GM10266 (cell line): ENCODE results near the gene USP6NL.

Source experiments
- DNase-seq: peaks from one replicate; pipeline ENCODE4 v3.0.0; 2012; ENCODE audit errors: extremely low spot score
- TF ChIP-seq, protein P1 (sequence below): IDR thresholded peaks from 2 replicates; pipeline ENCODE4 v1.5.1; 2012; ENCODE audit warnings: mild to moderate bottlenecking, low read depth; ENCODE audit not compliant: control insufficient read depth, insufficient read depth; ENCODE audit errors: missing control alignments

Gene USP6NL

DNA sequence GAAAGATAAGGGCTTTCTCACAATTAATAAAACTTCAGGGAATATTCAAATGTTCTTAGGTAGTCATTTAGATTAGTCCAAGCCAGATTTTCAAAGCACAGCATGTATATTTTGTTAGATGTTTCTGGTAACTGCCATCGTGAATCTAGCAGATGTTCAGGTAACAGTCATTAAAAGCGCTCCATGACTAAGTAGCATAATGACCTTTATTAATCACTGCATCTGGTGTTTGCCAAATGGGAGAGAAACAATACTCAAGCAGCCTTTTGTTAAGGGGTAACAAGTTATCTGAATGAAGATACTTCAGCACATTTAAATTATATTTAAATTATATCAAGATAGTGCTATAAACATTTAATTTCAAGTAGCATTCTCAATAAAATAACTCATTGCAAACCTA, 47.5 kb downstream of the USP6NL start:
- TF ChIP-seq, protein P1, sequence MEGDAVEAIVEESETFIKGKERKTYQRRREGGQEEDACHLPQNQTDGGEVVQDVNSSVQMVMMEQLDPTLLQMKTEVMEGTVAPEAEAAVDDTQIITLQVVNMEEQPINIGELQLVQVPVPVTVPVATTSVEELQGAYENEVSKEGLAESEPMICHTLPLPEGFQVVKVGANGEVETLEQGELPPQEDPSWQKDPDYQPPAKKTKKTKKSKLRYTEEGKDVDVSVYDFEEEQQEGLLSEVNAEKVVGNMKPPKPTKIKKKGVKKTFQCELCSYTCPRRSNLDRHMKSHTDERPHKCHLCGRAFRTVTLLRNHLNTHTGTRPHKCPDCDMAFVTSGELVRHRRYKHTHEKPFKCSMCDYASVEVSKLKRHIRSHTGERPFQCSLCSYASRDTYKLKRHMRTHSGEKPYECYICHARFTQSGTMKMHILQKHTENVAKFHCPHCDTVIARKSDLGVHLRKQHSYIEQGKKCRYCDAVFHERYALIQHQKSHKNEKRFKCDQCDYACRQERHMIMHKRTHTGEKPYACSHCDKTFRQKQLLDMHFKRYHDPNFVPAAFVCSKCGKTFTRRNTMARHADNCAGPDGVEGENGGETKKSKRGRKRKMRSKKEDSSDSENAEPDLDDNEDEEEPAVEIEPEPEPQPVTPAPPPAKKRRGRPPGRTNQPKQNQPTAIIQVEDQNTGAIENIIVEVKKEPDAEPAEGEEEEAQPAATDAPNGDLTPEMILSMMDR = no peak
- DNase-seq = no peak

DNA sequence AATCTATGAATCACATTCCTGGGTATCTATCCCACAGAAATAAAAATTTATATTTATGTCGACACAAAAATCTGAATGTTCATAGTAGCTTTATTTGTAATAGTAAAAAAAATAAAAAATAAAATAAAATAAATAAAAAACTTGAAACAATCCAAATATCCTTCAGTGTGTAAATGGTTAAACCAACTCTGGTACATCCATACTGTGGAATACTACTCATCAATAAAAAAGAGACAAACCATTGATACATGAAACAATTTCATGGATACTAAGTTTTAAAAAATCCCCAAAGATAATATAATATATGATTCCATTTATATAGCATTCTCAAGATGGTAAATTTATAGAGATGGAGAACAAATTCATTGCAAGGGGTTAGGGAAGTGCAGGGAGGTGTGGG, 48.6 kb downstream of the USP6NL start:
- DNase-seq = no peak
- TF ChIP-seq, protein P1 = no peak

DNA sequence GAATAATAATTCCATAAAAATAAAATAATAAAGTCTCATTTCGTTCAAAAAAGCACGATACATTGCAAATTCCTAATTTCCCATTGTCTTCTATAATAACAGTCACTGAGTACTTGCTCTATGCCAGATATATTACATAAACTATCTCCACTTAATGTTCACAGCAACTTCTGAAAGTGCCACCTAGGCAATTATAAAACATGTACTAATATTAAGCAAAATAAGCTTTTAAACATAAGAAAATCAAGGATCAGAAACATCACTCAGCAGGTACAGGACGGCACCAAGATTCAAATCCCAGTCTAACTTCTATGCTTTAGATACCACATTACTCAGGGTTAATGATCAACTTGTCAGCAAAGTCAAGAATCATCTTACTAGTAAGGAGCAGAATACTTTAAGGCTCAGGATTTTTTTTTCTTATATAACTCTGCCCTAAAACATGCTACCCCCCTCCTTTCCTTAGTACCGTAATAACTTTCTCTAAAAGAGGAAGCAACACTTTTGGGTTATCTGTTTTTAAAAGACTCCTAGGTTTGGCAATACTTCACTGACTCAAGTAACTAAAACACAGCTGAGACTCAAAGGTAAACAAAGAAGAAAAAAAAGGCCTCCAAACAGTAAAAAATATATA, 51.3 kb downstream of the USP6NL start:
- TF ChIP-seq, protein P1 = no peak
- peak; percentile 10 for DNase-seq

DNA sequence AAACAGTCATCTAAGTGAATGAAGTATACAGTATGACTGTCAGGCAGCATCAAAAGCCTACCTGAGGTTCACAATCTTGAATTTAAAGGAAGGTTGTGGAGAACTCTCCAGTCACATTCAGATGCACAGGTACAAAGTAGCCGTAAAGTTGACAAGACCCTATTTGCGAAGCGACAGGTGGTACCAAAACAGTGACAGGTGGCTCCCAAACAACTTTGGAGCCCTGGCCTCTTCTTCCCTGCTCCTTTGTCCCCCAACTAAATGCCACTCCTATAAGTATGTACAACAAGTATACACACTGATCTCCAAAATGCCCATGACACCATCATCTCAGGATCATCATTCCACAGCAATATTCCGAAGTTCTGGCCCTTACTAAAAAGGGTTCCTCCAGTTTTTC, 53.5 kb downstream of the USP6NL start:
- no peak for DNase-seq
- TF ChIP-seq, protein P1 = no peak

DNA sequence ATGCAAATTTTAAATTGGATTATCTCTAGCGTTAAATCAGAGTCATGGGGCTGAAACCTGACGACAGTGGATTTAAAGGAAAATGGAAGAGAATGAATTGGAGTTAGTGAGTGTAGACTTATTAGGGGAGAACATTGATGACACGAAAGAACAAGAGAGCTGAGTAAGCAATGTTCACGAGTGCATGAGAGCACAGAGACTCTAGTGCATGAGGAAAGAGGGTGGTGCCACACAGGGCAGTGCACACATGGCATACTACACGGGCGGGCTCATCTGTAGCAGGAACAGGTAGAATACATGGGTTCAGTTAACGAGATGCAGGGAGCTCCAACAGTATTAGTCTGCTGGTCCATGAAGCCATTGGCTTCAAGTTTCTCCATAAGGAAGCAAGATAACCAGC, 53.9 kb downstream of the USP6NL start:
- TF ChIP-seq, protein P1 = no peak
- no peak for DNase-seq

DNA sequence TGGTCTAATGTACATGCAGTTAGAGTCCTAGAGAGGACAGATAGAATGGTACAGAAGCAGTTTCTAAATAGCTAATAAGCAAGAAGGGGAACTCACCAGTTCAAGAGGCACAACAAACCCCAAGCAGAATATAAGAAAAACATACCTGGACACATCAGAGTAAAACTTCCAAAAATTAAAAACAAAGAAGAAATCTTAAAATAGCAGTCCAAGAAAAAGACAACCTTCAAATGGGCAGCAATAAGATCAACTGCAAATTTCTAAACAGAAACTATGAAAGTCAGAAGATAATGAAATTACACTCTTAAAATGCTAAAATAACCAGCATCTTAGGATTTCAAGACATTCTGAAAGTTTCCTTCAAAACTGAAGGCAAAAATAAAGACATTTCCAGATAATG, 55.9 kb downstream of the USP6NL start:
- TF ChIP-seq, protein P1 = no peak

DNA sequence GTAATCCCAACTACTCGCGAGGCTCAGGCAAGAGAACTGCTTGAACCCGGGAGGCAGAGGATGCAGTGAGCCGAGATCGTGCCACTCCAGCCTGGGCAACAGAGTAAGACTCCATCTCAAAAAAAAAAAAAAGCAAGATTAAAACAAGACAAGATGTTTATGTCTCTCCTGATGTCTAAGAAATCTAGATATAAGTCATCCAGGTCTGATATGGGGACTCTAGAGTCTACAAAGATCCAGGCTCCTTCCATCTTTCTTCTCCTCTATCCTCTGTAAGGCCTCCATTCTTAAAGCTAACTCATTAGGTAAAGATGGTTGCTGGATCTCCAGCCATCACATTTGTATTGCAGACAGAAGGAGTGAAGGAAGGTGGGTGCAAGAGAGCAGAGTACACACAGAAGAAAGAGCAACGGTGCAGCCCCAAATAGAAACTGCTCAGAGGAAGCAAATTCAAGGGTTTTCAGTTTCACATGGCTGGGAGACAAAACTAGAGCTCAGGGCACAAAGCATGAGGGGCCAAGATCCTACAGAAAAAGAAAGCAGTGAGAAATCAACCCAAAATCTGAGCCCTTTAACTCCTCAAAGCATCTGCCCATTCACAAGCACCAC, 57.6 kb downstream of the USP6NL start:
- peak; percentile 38 for DNase-seq
- TF ChIP-seq, protein P1 = no peak

More for the DNA sequence above, 55.9 kb downstream of the USP6NL start:
- no peak for DNase-seq
